HPDE6-E6E7 (cell line): ENCODE results near the gene NAT16.
"Not testable (repeated sequence)": the region's sequence is repeated elsewhere in the genome, so short reads cannot be mapped to it uniquely, and the experiment has no call there.

ENCODE experiments used
- DNase-seq: peaks from one replicate; pipeline ENCODE4 v3.0.0; 2011; ENCODE audit warnings: missing footprints; ENCODE audit errors: extremely low spot score

NAT16 gene

DNA sequence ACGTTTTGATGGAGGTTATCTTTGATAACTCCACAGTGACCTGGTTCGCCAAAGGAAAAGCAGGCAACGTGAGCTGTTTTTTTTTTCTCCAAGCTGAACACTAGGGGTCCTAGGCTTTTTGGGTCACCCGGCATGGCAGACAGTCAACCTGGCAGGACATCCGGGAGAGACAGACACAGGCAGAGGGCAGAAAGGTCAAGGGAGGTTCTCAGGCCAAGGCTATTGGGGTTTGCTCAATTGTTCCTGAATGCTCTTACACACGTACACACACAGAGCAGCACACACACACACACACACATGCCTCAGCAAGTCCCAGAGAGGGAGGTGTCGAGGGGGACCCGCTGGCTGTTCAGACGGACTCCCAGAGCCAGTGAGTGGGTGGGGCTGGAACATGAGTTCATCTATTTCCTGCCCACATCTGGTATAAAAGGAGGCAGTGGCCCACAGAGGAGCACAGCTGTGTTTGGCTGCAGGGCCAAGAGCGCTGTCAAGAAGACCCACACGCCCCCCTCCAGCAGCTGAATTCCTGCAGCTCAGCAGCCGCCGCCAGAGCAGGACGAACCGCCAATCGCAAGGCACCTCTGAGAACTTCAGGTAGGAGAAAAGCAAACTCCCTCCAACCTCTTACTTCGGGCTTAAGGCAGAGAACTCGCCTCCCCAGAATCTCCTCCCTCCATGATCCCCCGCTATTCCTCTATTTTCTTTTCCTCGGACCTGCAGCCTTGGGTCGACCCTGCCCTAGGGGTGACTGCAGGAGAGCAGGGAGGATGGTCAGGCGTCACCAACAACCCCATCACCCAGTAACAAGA, 53.2 kb downstream of the NAT16 start, which contains the start of gene SERPINE1:
TSS of gene SERPINE1 (plus strand) at position 454 of the 809 bp plus-strand sequence. CDS start 1,290 bp downstream, outside the sequence.
- DNase-seq = peak; percentile 99

DNA sequence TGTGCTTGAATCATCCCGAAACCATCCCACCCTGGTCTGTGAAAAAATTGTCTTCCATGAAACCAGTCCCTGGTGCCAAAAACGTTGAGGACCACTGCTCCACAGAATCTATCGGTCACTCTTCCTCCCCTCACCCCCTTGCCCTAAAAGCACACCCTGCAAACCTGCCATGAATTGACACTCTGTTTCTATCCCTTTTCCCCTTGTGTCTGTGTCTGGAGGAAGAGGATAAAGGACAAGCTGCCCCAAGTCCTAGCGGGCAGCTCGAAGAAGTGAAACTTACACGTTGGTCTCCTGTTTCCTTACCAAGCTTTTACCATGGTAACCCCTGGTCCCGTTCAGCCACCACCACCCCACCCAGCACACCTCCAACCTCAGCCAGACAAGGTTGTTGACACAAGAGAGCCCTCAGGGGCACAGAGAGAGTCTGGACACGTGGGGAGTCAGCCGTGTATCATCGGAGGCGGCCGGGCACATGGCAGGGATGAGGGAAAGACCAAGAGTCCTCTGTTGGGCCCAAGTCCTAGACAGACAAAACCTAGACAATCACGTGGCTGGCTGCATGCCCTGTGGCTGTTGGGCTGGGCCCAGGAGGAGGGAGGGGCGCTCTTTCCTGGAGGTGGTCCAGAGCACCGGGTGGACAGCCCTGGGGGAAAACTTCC, 54.0 kb downstream of the NAT16 start:
- DNase-seq = peak; percentile 77

DNA sequence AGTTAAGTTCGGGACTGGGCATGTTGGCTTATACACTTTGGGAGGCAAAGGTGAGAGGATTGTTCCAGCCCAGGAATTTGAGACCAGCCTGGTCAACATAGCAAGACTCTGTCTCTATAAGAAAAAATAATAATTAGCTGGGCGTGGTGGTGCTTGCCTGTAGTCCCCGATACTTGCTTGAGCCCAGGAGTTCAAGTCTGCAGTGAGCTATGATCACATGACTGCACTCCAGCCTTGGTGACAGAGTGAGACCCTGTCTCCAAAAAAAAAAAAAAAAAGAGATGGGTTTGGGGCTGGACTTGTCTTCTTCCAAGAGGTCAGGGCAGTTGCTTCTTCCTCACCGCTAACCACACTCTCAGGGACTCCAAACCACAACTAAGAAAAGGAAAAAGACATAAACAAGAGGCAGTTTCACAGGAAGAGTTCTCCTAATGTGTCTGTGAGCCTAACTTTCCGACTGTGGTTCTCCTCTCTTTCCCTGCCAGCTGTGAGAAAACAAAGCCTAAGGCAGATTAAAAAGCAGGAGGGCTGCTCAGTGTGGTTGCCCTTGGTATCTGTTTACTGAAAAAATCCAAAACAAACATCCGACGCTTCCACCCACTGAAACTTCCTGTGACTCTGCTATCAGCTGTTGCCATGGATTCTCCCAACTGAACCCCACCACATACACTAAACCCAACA, 55.6 kb downstream of the NAT16 start:
- no peak for DNase-seq

DNA sequence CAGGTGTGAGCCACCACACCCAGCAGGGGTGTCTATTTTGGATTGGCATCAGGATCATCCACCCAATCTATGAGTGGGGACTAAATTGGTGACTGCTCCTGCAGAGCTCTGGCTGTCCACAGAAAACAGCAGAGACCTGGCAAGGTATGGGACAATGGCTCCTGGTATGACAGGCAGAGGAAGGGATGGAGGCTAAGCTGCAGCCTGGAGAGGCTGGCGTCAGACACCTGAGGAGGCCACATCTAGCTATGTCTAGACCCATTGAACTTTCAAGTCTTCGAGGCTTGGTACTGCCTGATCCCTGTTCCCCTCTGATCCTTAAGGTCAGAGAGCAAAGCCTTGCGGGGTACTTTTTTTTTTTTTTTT, 56.4 kb downstream of the NAT16 start:
- no peak for DNase-seq

DNA sequence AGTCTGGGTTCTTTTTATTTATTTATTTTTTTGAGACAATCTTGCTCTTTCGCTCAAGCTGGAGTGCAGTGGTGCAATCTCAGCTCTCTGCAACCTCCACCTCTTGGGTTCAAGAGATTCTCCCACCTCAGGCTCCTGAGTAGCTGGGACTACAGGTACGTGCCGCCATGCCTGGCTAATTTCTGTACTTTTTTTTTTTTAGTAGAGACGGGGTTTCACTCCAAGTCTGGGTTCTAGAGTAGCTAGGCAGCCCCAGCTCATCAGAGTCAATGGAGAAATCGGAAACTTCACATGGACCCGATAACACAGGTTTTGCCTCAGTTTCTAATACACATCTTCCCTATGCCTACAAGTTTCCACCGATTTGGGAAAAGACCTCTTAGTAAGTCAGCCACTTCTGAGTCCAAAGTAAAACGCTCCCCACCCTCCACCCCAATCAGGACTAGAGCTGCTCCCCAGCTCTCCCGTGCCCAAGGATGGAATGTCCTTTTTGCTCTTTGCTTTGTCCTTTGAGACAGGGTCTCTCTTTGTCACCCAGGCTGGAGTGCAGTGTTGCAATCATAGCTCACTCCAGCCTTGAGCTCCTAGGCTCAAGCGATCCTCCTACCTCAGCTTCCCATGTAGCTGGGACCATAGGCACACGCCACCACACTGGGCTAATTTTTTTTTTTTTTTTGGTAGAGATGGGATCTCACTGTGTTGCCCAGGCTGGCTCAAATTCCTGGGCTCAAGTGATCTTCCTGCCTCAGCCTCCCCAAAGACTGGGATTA, 57.0 kb downstream of the NAT16 start:
- no peak for DNase-seq

DNA sequence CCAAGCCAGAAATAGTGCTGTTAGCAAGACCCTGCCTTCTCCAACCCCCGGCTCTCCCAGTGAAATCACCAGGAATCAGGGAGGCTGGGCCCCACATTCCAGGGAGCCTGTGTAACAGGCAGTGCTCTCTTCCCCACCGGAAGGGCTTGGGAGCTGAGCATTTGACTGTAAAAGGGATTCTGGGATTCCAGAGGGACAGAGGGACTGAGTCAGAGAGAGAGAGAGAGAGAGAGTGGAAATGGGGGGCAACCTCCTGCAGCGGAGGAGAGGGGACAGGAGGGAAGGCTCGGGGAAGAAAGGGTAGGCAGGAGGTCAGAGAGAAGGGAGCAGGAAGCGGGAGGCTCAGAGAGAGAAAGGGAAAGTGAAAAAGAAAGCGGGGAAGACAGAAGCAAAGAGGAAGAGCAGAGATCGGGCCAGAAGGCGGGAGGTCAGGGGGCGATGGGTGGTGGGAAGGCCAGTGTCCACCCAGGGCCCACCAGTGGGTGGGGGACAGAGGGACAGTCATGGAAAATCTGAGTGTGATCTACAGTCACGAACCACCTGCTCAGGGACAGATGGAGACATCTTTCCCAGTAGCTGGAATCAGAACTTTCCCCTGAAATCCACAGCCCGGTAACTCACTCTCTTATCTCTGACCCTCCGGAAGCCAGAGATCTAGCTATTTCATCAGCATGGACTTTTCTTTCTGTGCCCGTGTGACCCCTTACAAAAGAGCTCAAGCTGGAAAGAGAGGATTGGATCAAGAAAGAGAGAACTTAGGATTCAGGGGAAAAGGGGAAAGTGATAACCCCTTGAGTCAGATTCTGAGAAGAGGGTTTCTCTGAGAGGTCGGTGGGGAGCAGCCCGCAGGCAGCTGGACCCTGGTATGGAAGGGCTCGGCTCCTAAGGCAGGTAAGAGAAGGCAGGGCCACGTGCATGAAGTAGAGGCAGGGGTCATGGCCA, 57.8 kb downstream of the NAT16 start:
- DNase-seq = peak; percentile 45

DNA sequence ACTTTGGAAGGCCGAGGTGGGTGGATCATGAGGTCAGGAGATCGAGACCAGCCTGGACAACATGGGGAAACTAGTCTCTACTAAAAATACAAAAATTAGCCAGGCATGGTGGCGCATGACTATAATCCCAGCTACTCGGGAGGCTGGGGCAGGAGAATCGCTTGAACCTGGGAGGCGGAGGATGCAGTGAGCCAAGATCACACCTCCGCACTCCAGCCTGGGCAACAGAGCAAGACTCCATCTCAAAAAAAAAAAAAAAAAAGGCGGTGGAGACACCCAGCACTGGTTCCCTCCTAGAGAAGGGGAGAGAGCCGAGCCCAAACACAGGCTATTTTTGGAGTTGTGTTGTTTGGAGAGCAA, 58.5 kb downstream of the NAT16 start:
- DNase-seq = not testable (repeated sequence)
